H9 (cell line): ENCODE results near the gene COL28A1. TPM values are rescaled to one million over a fixed set of nuclear protein-coding genes. Genes with fewer than 3 reads are reported as not detected.

Experiments
- DNase-seq: peaks from one replicate; pipeline ENCODE4 v3.0.0-alpha.2; 2017
- H2AFZ ChIP-seq: one replicate; pipeline ENCODE4 v1.6.1; 2013; ENCODE audit warnings: mild to moderate bottlenecking, low read length, control low read depth, moderate library complexity
- H2AK5ac ChIP-seq: 2 replicates; pipeline ENCODE4 v1.6.1; 2013; ENCODE audit warnings: low read length, control low read depth, mixed read lengths; ENCODE audit not compliant: insufficient read length
- H2BK120ac ChIP-seq: one replicate; pipeline ENCODE4 v1.6.1; 2013; ENCODE audit warnings: low read depth, mild to moderate bottlenecking, low read length, control low read depth, inconsistent platforms; ENCODE audit not compliant: poor library complexity, severe bottlenecking
- H2BK12ac ChIP-seq: 2 replicates; pipeline ENCODE4 v1.6.1; 2013; ENCODE audit warnings: low read length, control low read depth, mixed read lengths, low read depth; ENCODE audit not compliant: insufficient read length
- H2BK15ac ChIP-seq: 2 replicates; pipeline ENCODE4 v1.6.1; 2013; ENCODE audit warnings: low read depth, low read length, control low read depth
- H2BK20ac ChIP-seq: one replicate; pipeline ENCODE4 v1.6.1; 2013; ENCODE audit warnings: low read depth, mild to moderate bottlenecking, low read length, control low read depth, inconsistent platforms; ENCODE audit not compliant: poor library complexity, severe bottlenecking
- H2BK5ac ChIP-seq: 2 replicates; pipeline ENCODE4 v1.6.1; 2013; ENCODE audit warnings: low read length, control low read depth, mixed read lengths; ENCODE audit not compliant: insufficient read length
- H3K14ac ChIP-seq: 2 replicates; pipeline ENCODE4 v1.6.1; 2013; ENCODE audit warnings: low read length, control low read depth; ENCODE audit not compliant: insufficient read depth
- H3K18ac ChIP-seq: 2 replicates; pipeline ENCODE4 v1.6.1; 2013; ENCODE audit warnings: low read depth, mild to moderate bottlenecking, mixed read lengths, low read length, control low read depth; ENCODE audit not compliant: insufficient read length
- H3K23ac ChIP-seq: 2 replicates; pipeline ENCODE4 v1.6.1; 2013; ENCODE audit warnings: low read length, control low read depth, mixed read lengths, low read depth; ENCODE audit not compliant: insufficient read length
- H3K23me2 ChIP-seq: 2 replicates; pipeline ENCODE4 v1.6.1; 2013; ENCODE audit warnings: low read depth, mild to moderate bottlenecking, mixed read lengths, low read length, control low read depth; ENCODE audit not compliant: insufficient read length, poor library complexity, severe bottlenecking
- H3K27ac ChIP-seq: 2 replicates; pipeline ENCODE4 v1.5.1; 2013; ENCODE audit warnings: low read length, control low read depth, mixed read lengths, low read depth; ENCODE audit not compliant: insufficient read length
- H3K27me3 ChIP-seq: 2 replicates; pipeline ENCODE4 v1.6.1; 2013; ENCODE audit warnings: low read length, control low read depth, inconsistent platforms; ENCODE audit not compliant: insufficient read depth
- H3K4ac ChIP-seq: 2 replicates; pipeline ENCODE4 v1.6.1; 2013; ENCODE audit warnings: low read depth, mild to moderate bottlenecking, control low read depth, inconsistent platforms, low read length, moderate library complexity
- H3K4me1 ChIP-seq: 2 replicates; pipeline ENCODE4 v1.6.1; 2013; ENCODE audit warnings: low read length, control low read depth, inconsistent platforms; ENCODE audit not compliant: insufficient read depth
- H3K4me2 ChIP-seq: 2 replicates; pipeline ENCODE4 v1.6.1; 2013; ENCODE audit warnings: low read length, control low read depth, mixed read lengths; ENCODE audit not compliant: insufficient read length, insufficient read depth
- H3K56ac ChIP-seq: 2 replicates; pipeline ENCODE4 v1.6.1; 2013; ENCODE audit warnings: low read depth, mild to moderate bottlenecking, mixed read lengths, low read length, control low read depth; ENCODE audit not compliant: insufficient read length
- H3K79me1 ChIP-seq: 2 replicates; pipeline ENCODE4 v1.6.1; 2013; ENCODE audit warnings: low read depth, mild to moderate bottlenecking, moderate library complexity, low read length, control low read depth, inconsistent platforms; ENCODE audit not compliant: insufficient read depth, poor library complexity, severe bottlenecking
- H3K79me2 ChIP-seq: 2 replicates; pipeline ENCODE4 v1.6.1; 2013; ENCODE audit warnings: low read length, control low read depth, inconsistent platforms; ENCODE audit not compliant: insufficient read depth
- H3K9ac ChIP-seq: 2 replicates; pipeline ENCODE4 v1.6.1; 2013; ENCODE audit warnings: low read length, control low read depth, mixed read lengths; ENCODE audit not compliant: insufficient read length; ENCODE audit errors: extremely low read depth
- H3K9me3 ChIP-seq: one replicate; pipeline ENCODE4 v1.6.1; 2013; ENCODE audit warnings: low read depth, low read length, inconsistent platforms; ENCODE audit not compliant: control insufficient read depth
- H3T11ph ChIP-seq: one replicate; pipeline ENCODE4 v1.6.1; 2013; ENCODE audit warnings: mild to moderate bottlenecking, low read length, control low read depth, inconsistent platforms
- H4K20me1 ChIP-seq: one replicate; pipeline ENCODE4 v1.6.1; 2013; ENCODE audit not compliant: control insufficient read depth, insufficient read length, insufficient read depth
- H4K5ac ChIP-seq: 2 replicates; pipeline ENCODE4 v1.6.1; 2013; ENCODE audit warnings: low read depth, mild to moderate bottlenecking, mixed read lengths, low read length, control low read depth; ENCODE audit not compliant: insufficient read length
- H4K8ac ChIP-seq: replicated peaks from 2 replicates; pipeline ENCODE4 v1.6.1; 2013; ENCODE audit warnings: low read length, control low read depth, mixed read lengths, low read depth; ENCODE audit not compliant: insufficient read length
- H4K91ac ChIP-seq: 2 replicates; pipeline ENCODE4 v1.6.1; 2013; ENCODE audit warnings: low read depth, mild to moderate bottlenecking, moderate library complexity, mixed read lengths, low read length, control low read depth; ENCODE audit not compliant: insufficient read length
- H3K27ac Mint-ChIP-seq, 3 experiments: 2 replicates in 2 of 3; 3 replicates in 1 of 3; pipeline ENCODE4 v1.8.0; 2020 to 2021; ENCODE audit warnings: mixed read lengths in 3 of 3, mild to moderate bottlenecking in 1 of 3, moderate library complexity in 1 of 3
- H3K27me3 Mint-ChIP-seq: 2 replicates; pipeline ENCODE4 v1.8.0; 2021; ENCODE audit warnings: low read depth, mild to moderate bottlenecking, moderate library complexity, mixed read lengths
- H3K36me3 Mint-ChIP-seq, 3 experiments: 2 replicates in 2 of 3; 3 replicates in 1 of 3; pipeline ENCODE4 v1.8.0; 2020 to 2021; ENCODE audit warnings: low read depth in 3 of 3, mixed read lengths in 3 of 3; ENCODE audit not compliant: insufficient read depth in 1 of 3
- H3K4me1 Mint-ChIP-seq, 2 experiments: 2 replicates each; pipeline ENCODE4 v1.8.0; 2020; ENCODE audit warnings: mixed read lengths in 2 of 2
- H3K4me3 Mint-ChIP-seq, 2 experiments: 2 replicates in 1 of 2; 3 replicates in 1 of 2; pipeline ENCODE4 v1.8.0; 2020 to 2021; ENCODE audit warnings: mild to moderate bottlenecking in 2 of 2, mixed read lengths in 2 of 2, moderate library complexity in 1 of 2
- H3K9me3 Mint-ChIP-seq, 2 experiments: 2 replicates in 1 of 2; 3 replicates in 1 of 2; pipeline ENCODE4 v1.8.0; 2020; ENCODE audit warnings: mild to moderate bottlenecking in 2 of 2, mixed read lengths in 2 of 2, moderate library complexity in 1 of 2
- CTCF ChIP-seq: fragments of 200-600 bp; sonication (generic); conservative IDR thresholded peaks from 3 replicates; pipeline ENCODE4 v1.8.0; 2021; ENCODE audit warnings: antibody characterized with exemption, mild to moderate bottlenecking
- WGBS: extraction: QIAGEN DNeasy Blood & Tissue Kit; methylation state at CpG from one replicate; pipeline ENCODE4 v1.1.7; 2013; ENCODE audit warnings: missing lambda C conversion rate, low lambda C conversion rate, mixed read lengths; ENCODE audit not compliant: insufficient read length; ENCODE audit errors: extremely low coverage; 5-methylcytosine and 5-hydroxymethylcytosine counted together
- total RNA-seq: library from RNA; stranded (reverse); gene quantifications from 2 replicates; pipeline ENCODE4 v1.2.1, GENCODE V29; 2021

Gene COL28A1
- total RNA-seq, 1 experiment from 2014 or later: 0.66 TPM

GRCh38 chr7:7425321-7425720, 110.4 kb downstream of the COL28A1 start:
- H3K9me3 Mint-ChIP-seq: no peaks in the 10 kb centered on the region
- no peaks in the 10 kb centered on the region for H4K20me1 ChIP-seq
- no peak overlapping the region for H3K18ac ChIP-seq
- no peak overlapping the region for H3T11ph ChIP-seq
- no peak overlapping the region for H2BK20ac ChIP-seq
- no peak overlapping the region for H2AFZ ChIP-seq
- no peak overlapping the region for H3K4me2 ChIP-seq
- no peak overlapping the region for H2BK120ac ChIP-seq
- no peak overlapping the region for H4K8ac ChIP-seq
- no peaks in the 10 kb centered on the region for H3K79me2 ChIP-seq
- no peak overlapping the region for H2BK5ac ChIP-seq
- H3K9me3 ChIP-seq: no peaks in the 10 kb centered on the region
- WGBS: no CpG with 5 or more reads among the region's 7 CpGs
- H3K36me3 Mint-ChIP-seq: no peaks in the 10 kb centered on the region
- H2BK12ac ChIP-seq: no peak overlapping the region
- peaks cover 0 to 6% of the 10 kb centered on the region in 2 experiments; a peak in 2 of 4 replicates for H3K4me1 Mint-ChIP-seq
- no peak overlapping the region for H3K4ac ChIP-seq
- no peak overlapping the region for H3K56ac ChIP-seq
- no peaks in the 10 kb centered on the region for H3K27me3 ChIP-seq
- H3K23ac ChIP-seq: no peak overlapping the region
- H3K79me1 ChIP-seq: no peaks in the 10 kb centered on the region
- H3K14ac ChIP-seq: no peak overlapping the region
- H2BK15ac ChIP-seq: no peak overlapping the region
- H2AK5ac ChIP-seq: no peak overlapping the region
- no peak overlapping the region for H3K4me3 Mint-ChIP-seq
- H3K27ac ChIP-seq: no peak overlapping the region
- no peak overlapping the region for H3K27ac Mint-ChIP-seq
- no peak overlapping the region for H4K5ac ChIP-seq
- no peaks in the 10 kb centered on the region for H3K4me1 ChIP-seq
- no peak for DNase-seq
- TF ChIP-seq CTCF: no peak
- no peaks in the 10 kb centered on the region for H3K27me3 Mint-ChIP-seq
- no peaks in the 10 kb centered on the region for H3K23me2 ChIP-seq
- no peak overlapping the region for H3K9ac ChIP-seq
- H4K91ac ChIP-seq: no peak overlapping the region
